ENCODE results near the gene RAMACL. TPM values are rescaled to one million over a fixed set of nuclear protein-coding genes. Genes with fewer than 3 reads are reported as not detected.

RAMACL gene
- total RNA-seq: 11.9 TPM

DNA sequence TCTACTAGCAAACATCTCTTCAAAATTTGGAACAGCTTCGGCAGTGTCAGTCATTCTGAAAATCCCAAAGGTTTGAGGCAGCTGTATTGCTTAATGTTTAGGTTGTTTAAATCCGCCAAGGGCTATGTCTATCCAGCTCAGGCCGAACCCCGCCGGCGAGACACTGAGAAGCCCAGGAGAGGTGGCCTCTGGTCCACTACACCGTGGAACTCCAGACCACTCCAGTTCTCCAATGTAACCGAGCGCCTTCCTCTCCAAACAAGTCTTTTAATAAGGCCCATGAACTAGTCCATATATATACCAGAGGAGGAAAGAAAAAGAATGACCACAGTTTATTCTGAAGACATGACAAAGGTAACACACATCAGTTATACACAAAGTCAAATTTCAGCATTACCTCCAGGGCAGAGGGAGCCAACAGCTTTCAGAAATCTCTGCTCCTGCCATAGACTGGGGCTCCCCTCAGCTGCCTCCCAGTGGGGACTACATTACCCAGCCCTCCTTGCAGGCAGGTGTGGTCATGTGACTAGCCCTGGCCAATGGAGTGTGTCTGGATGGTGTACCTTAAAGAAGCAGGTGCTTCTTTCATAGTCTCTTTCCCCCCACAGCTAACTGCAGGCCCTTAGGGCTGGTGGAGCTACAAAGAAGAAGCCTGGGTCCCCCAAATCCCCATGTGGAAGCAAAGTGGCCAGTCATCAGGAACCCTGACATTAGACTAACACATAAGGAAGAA, at the start of gene RAMACL:
Gene RAMACL (minus strand): TSS at position 255 of the 733 bp plus-strand sequence. CDS start 201 bp downstream, at position 54.

DNA sequence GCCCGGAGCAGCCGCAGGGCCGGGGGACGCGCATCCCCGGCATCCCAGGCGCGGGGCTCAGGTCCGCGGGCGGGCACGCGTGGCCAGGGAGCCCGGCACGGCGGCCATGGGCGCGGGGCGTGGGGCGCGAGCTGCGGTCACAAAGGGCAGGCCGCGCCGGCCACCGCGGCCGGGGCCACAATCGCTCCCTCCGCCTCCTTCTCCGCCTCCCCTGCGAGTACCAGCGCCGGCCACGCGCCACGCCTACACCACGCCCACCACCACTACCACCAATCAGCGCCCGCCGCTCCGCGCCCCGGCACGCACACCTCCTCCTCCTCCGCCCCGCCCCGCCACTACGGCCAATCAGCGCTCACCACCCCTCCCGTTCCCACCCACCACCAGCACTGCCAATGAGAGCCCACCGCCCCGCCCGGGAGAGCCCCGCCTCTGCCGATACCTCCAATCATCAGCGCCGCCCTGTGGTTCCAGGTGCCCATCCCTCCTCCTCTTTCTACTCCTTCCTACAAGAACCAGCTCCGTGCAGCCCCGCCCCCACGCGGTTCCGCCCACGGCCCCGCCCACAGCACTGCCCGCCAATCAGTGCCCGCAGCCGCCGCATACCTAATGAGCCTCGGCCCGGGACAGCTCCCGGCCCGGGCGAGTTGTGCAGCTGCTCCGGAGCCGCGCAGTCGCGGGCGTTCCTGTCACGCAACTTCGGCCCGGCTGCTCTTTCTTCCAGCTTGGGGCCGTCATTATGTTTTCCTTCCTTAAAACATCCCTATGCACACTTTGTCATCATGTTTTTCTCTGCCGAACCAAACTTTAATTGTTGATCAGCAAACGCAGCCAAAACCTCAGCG, 40.8 kb upstream of the RAMACL start, which contains the start of gene RPS6KA2:
Gene RPS6KA2 (minus strand): TSS at position 219 of the 842 bp plus-strand sequence. CDS start 232 bp downstream, outside the sequence.

Other genes starting within 250 kb of the RAMACL start
- 33.8 TPM for gene SFT2D1, start 244.1 kb downstream of the RAMACL start, total RNA-seq
- 49.1 TPM for gene MPC1, start 203.7 kb downstream of the RAMACL start, total RNA-seq
- 47.9 TPM for gene RPS6KA2, start 40.6 kb upstream of the RAMACL start, total RNA-seq

All from parietal lobe (tissue), 1 donor.